DOHH2 (cell line): ENCODE measurements around the gene QRICH2.

Source experiments
- CTCF ChIP-seq: fragments of 200-600 bp; sonication (generic); IDR thresholded peaks from one replicate; pipeline ENCODE4 v1.5.1; 2014; ENCODE audit warnings: antibody characterized with exemption, mild to moderate bottlenecking, low read depth, low read length; ENCODE audit not compliant: poor library complexity, severe bottlenecking
- EZH2phosphoT487 ChIP-seq: fragments of 200-600 bp; sonication (generic); IDR thresholded peaks from 2 replicates; pipeline ENCODE4 v1.6.1; 2017; ENCODE audit warnings: borderline replicate concordance, mild to moderate bottlenecking, antibody characterized with exemption, low read length, moderate library complexity, mixed read lengths

DNA sequence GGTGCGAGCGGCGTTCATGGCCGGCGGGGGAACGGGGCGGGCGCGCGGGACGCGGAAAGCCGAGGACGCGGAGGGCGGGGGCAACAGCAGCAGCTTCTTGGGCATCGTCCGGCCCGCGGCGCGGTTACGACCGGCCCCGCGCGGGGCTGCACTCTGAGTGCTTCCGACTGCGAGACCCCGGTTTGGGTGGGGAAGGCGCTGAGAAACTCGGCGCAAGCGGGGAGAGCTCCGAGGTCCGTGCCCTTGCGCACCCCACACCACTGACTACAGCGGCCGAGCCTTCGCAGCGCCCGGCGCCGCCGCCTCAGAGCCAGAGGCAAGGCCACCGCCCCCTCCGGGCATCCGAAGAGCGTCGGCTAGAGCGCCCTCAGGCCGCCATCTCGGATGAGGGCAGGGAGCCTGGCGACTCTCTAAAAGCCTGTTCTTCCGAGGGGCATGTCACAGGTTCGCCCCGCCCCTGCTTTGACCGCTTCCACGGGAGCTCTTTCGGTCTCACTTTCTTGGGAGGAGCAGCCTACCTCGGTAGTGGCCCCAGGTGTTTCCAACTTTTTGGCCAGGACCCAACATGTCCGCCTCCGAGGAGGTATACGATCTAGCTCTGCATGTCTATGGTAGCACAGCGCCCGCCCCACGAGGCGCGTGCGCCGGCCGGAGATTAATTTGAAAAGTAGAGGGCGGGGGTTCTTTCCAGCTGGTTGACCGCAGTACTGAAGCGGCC is 45.7 kb upstream of the QRICH2 start, which contains the start of gene PRPSAP1:
- TF ChIP-seq CTCF: no peak
- no peak for TF ChIP-seq EZH2phosphoT487
